Liver (tissue), 3 donors: ENCODE data around the gene SPAG17.

Source experiments
- MAX ChIP-seq: IDR thresholded peaks from 2 replicates; pipeline ENCODE4 v1.6.1; 2016; ENCODE audit warnings: antibody characterized with exemption
- RAD21 ChIP-seq, 2 donors: IDR thresholded peaks; 2 replicates each; pipeline ENCODE4 v1.6.1; 2016; ENCODE audit warnings: antibody characterized with exemption in 2 of 2, mild to moderate bottlenecking in 2 of 2
- REST ChIP-seq: IDR thresholded peaks from 2 replicates; pipeline ENCODE4 v1.6.1; 2016; ENCODE audit warnings: antibody characterized with exemption, mild to moderate bottlenecking
- TAF1 ChIP-seq: conservative IDR thresholded peaks from 2 replicates; pipeline ENCODE4 v1.6.1; 2016; ENCODE audit warnings: antibody characterized with exemption, mild to moderate bottlenecking
- YY1 ChIP-seq: IDR thresholded peaks from 2 replicates; pipeline ENCODE4 v1.6.1; 2016; ENCODE audit warnings: antibody characterized with exemption, mild to moderate bottlenecking
- TF ChIP-seq, protein P1 (sequence below): fragments of 150-350 bp; IDR thresholded peaks from 2 replicates; pipeline ENCODE4 v1.5.1; 2017; ENCODE audit warnings: improper control_type of control experiment, low read depth, low read length; ENCODE audit not compliant: missing input control
- TF ChIP-seq, protein P2 (sequence below): IDR thresholded peaks from 2 replicates; pipeline ENCODE4 v1.6.1; 2016; ENCODE audit warnings: antibody characterized with exemption
- donor health status: healthy.
- donor health status: healthy.

- TF ChIP-seq, protein P1, sequence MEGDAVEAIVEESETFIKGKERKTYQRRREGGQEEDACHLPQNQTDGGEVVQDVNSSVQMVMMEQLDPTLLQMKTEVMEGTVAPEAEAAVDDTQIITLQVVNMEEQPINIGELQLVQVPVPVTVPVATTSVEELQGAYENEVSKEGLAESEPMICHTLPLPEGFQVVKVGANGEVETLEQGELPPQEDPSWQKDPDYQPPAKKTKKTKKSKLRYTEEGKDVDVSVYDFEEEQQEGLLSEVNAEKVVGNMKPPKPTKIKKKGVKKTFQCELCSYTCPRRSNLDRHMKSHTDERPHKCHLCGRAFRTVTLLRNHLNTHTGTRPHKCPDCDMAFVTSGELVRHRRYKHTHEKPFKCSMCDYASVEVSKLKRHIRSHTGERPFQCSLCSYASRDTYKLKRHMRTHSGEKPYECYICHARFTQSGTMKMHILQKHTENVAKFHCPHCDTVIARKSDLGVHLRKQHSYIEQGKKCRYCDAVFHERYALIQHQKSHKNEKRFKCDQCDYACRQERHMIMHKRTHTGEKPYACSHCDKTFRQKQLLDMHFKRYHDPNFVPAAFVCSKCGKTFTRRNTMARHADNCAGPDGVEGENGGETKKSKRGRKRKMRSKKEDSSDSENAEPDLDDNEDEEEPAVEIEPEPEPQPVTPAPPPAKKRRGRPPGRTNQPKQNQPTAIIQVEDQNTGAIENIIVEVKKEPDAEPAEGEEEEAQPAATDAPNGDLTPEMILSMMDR = no peak
- TF ChIP-seq, protein P2, sequence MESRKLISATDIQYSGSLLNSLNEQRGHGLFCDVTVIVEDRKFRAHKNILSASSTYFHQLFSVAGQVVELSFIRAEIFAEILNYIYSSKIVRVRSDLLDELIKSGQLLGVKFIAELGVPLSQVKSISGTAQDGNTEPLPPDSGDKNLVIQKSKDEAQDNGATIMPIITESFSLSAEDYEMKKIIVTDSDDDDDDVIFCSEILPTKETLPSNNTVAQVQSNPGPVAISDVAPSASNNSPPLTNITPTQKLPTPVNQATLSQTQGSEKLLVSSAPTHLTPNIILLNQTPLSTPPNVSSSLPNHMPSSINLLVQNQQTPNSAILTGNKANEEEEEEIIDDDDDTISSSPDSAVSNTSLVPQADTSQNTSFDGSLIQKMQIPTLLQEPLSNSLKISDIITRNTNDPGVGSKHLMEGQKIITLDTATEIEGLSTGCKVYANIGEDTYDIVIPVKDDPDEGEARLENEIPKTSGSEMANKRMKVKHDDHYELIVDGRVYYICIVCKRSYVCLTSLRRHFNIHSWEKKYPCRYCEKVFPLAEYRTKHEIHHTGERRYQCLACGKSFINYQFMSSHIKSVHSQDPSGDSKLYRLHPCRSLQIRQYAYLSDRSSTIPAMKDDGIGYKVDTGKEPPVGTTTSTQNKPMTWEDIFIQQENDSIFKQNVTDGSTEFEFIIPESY = no peak
- TF ChIP-seq MAX (no peak), REST (no peak), RAD21 (IDR thresholded peaks at IDR 0.05) (no peak), TAF1 (no peak), YY1 (no peak)
Observed at GRCh38 chr1:118225471-118225870, 40.4 kb upstream of the SPAG17 start.
